Gastrocnemius medialis (tissue), 4 donors: ENCODE results near the gene MASP1. TPM values are rescaled to one million over a fixed set of nuclear protein-coding genes. Genes with fewer than 3 reads are reported as not detected.

Source experiments
- ATAC-seq, 2 donors: fragments of 150-250 bp; one replicate each; pipeline ENCODE4 v1.9.1; 2016
- DNase-seq, 2 donors: peaks; one replicate each; pipeline ENCODE4 v3.0.0-alpha.2; 2019
- H3K27ac ChIP-seq, 4 donors: fragments of 200-600 bp; sonication (generic); 1 replicate in 1 of 4; 2 replicates in 3 of 4; pipeline ENCODE4 v1.5.1; 2016 to 2018; ENCODE audit warnings: mild to moderate bottlenecking in 2 of 4, moderate library complexity in 1 of 4
- H3K27me3 ChIP-seq, 3 donors: fragments of 200-600 bp; sonication (generic) in 2 of 3; 1 replicate in 1 of 3; 2 replicates in 2 of 3; pipeline versions ENCODE4 v1.5.1 to v1.6.0; 2016 to 2019; ENCODE audit warnings: mild to moderate bottlenecking in 1 of 3, moderate library complexity in 1 of 3
- H3K36me3 ChIP-seq, 2 donors: fragments of 200-600 bp; sonication (generic) in 1 of 2; one replicate each; pipeline ENCODE4 v1.5.1; 2017 to 2018
- H3K4me1 ChIP-seq, 2 donors: fragments of 200-600 bp; sonication (generic) in 1 of 2; one replicate each; pipeline ENCODE4 v1.5.1; 2016 to 2017; ENCODE audit warnings: mild to moderate bottlenecking in 2 of 2
- H3K4me3 ChIP-seq, 4 donors: fragments of 200-600 bp; sonication (generic) in 3 of 4; 1 replicate in 1 of 4; 2 replicates in 3 of 4; pipeline ENCODE4 v1.5.1; 2016 to 2019; ENCODE audit warnings: mild to moderate bottlenecking in 2 of 4
- H3K9me3 ChIP-seq, 3 donors: fragments of 200-600 bp; sonication (generic) in 2 of 3; 1 replicate in 1 of 3; 2 replicates in 2 of 3; pipeline ENCODE4 v1.5.1; 2016 to 2019
- CTCF ChIP-seq, 5 experiments: fragments of 450-650 bp in 3 of 5; fragments of 200-600 bp in 2 of 5; sonication (generic) in 2 of 5; IDR thresholded peaks in 4 of 5; conservative IDR thresholded peaks in 1 of 5; 1 replicate in 4 of 5; 2 replicates in 1 of 5; pipeline ENCODE4 v1.5.1; 2016 to 2019; ENCODE audit warnings: antibody characterized with exemption in 5 of 5, mild to moderate bottlenecking in 3 of 5, moderate library complexity in 3 of 5
- POLR2A ChIP-seq, 2 donors: fragments of 450-650 bp; IDR thresholded peaks; one replicate each; pipeline ENCODE4 v1.6.1; 2017; ENCODE audit warnings: antibody characterized with exemption in 2 of 2, mild to moderate bottlenecking in 2 of 2, moderate library complexity in 2 of 2
- in situ Hi-C, 4 donors: fragments of 200-750 bp; cut with MboI; loops; one replicate each; pipeline versions ENCODE4 v1.15.0 to v1.8.0; 2017; ENCODE audit warnings: low sequenced_read_pairs in 4 of 4
- intact Hi-C: fragments of 100-400 bp; cut with DNase I; formaldehyde crosslinking; loops from one replicate; pipeline ENCODE4 v1.15.1; 2023; ENCODE audit warnings: low total_unique reads
- total RNA-seq, 4 donors: library from RNA; depleted of rRNA; stranded (reverse); fragments of >200 nt; gene quantifications; one replicate each; pipeline versions ENCODE4 v1.1.0 to v1.2.3, GENCODE V29; 2016

MASP1 gene
- total RNA-seq, 4 donors from 2014 or later: 0.27 to 7.3 (median 2.6) TPM

GRCh38 chr3:187274315-187274976, 17.1 kb downstream of the MASP1 start:
- no peak overlapping the region for H3K27ac ChIP-seq
- H3K36me3 ChIP-seq: no peaks in the 10 kb centered on the region
- in situ Hi-C loops (no loop called here), intact Hi-C loops (no loop called here)
- H3K9me3 ChIP-seq: no peaks in the 10 kb centered on the region
- DNase-seq (no peak), ATAC-seq (no peak)
- no peak overlapping the region for H3K4me3 ChIP-seq
- H3K27me3 ChIP-seq: no peaks in the 10 kb centered on the region
- no peaks in the 10 kb centered on the region for H3K4me1 ChIP-seq
- no peak for TF ChIP-seq POLR2A (IDR thresholded peaks at IDR 0.05)
- no peak for TF ChIP-seq CTCF (IDR thresholded peaks at IDR 0.05 in 4 of 5, conservative IDR thresholded peaks at IDR 0.05 in 1 of 5)

- in situ Hi-C loops (no loop called here), intact Hi-C loops (no loop called here)
- Histone ChIP-seq H3K27ac (no peak overlapping the region), H3K4me1 (no peaks in the 10 kb centered on the region), H3K27me3 (no peaks in the 10 kb centered on the region), H3K4me3 (no peak overlapping the region), H3K9me3 (no peaks in the 10 kb centered on the region), H3K36me3 (no peaks in the 10 kb centered on the region)
- no peak for ATAC-seq
- TF ChIP-seq CTCF (IDR thresholded peaks at IDR 0.05 in 4 of 5, conservative IDR thresholded peaks at IDR 0.05 in 1 of 5): no peak
- no peak for TF ChIP-seq POLR2A (IDR thresholded peaks at IDR 0.05)
- DNase-seq: no peak
Observed at GRCh38 chr3:187271582-187271981, 20.0 kb downstream of the MASP1 start.

GRCh38 chr3:187269486-187269885, 22.1 kb downstream of the MASP1 start:
- Histone ChIP-seq H3K27me3 (no peaks in the 10 kb centered on the region), H3K4me3 (no peak overlapping the region), H3K27ac (no peak overlapping the region), H3K4me1 (peaks cover 14 to 18% of the 10 kb centered on the region in 2 donors), H3K36me3 (no peaks in the 10 kb centered on the region), H3K9me3 (no peaks in the 10 kb centered on the region)
- DNase-seq (no peak), ATAC-seq (no peak)
- in situ Hi-C loops: no loop called here
- TF ChIP-seq CTCF (IDR thresholded peaks at IDR 0.05 in 4 of 5, conservative IDR thresholded peaks at IDR 0.05 in 1 of 5) (no peak), POLR2A (IDR thresholded peaks at IDR 0.05) (no peak)
- intact Hi-C loops: no loop called here

- DNase-seq (no peak), ATAC-seq (peak in 1 of 2 donors; percentile 10)
- Histone ChIP-seq H3K36me3 (no peaks in the 10 kb centered on the region), H3K9me3 (no peaks in the 10 kb centered on the region), H3K4me1 (peaks cover 28 to 36% of the 10 kb centered on the region in 2 donors), H3K27me3 (no peaks in the 10 kb centered on the region), H3K27ac (no peak overlapping the region), H3K4me3 (no peak overlapping the region)
- TF ChIP-seq POLR2A (IDR thresholded peaks at IDR 0.05): no peak
- TF ChIP-seq CTCF (IDR thresholded peaks at IDR 0.05 in 4 of 5, conservative IDR thresholded peaks at IDR 0.05 in 1 of 5): no peak
- intact Hi-C loops: no loop called here
- in situ Hi-C loops: no loop called here
Observed at GRCh38 chr3:187267306-187267705, 24.2 kb downstream of the MASP1 start.

GRCh38 chr3:187266691-187267090, 24.8 kb downstream of the MASP1 start:
- Histone ChIP-seq H3K27ac (peak overlapping the region in 1 of 4 donors; percentile 26), H3K4me1 (peaks cover 28 to 36% of the 10 kb centered on the region in 2 donors), H3K27me3 (no peaks in the 10 kb centered on the region), H3K4me3 (no peak overlapping the region), H3K9me3 (no peaks in the 10 kb centered on the region), H3K36me3 (no peaks in the 10 kb centered on the region)
- in situ Hi-C loops: no loop called here
- TF ChIP-seq POLR2A (IDR thresholded peaks at IDR 0.05) (no peak), CTCF (IDR thresholded peaks at IDR 0.05 in 4 of 5, conservative IDR thresholded peaks at IDR 0.05 in 1 of 5) (no peak)
- intact Hi-C loops: no loop called here
- ATAC-seq (no peak), DNase-seq (no peak)
